Ureter (tissue), 1 donor: ENCODE data around the gene TBKBP1. TPM values are rescaled to one million over a fixed set of nuclear protein-coding genes. Genes with fewer than 3 reads are reported as not detected.
"Not testable (repeated sequence)": the region's sequence is repeated elsewhere in the genome, so short reads cannot be mapped to it uniquely, and the experiment has no call there.

ENCODE experiments used
- DNase-seq: peaks from one replicate; pipeline ENCODE4 v3.0.0-alpha.2; 2020; ENCODE audit warnings: low spot score
- total RNA-seq: library from RNA; stranded (reverse); gene quantifications from one replicate; pipeline ENCODE4 v1.2.4, GENCODE V29; 2023
- donor health status: DM: yes; HTN: yes; CAD: no.

The TBKBP1 gene
- total RNA-seq, 1 donor from 2014 or later: 9.2 TPM

- no peak for DNase-seq
Measured at GRCh38 chr17:47676510-47677165, 17.3 kb upstream of the TBKBP1 start.

- DNase-seq: no peak
Measured at GRCh38 chr17:47678196-47678595, 15.8 kb upstream of the TBKBP1 start.

- no peak for DNase-seq
Measured at GRCh38 chr17:47682138-47682537, 11.8 kb upstream of the TBKBP1 start.

DNA sequence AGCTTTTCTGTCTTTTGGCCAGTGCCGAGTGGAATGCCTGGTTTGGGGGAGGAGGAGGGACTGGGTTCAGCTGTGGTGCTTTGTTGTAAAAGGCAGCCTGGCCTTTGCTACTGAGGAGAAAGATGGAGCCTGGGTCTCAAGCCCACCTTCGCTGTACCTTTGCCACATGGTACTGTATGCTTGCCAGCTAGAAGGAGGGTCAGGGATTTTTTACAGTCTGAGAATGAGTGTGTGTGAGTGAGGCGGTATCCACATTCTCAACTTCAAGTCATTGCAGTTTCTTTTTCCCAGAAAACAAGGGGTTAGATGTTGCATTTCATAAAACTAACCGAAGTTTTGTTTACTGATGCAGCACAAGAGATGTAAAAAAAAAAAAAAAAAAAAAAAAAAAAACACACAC lies 11.2 kb upstream of the TBKBP1 start:
- not testable (repeated sequence) for DNase-seq

- DNase-seq: no peak
Measured at GRCh38 chr17:47684025-47684424, 9.9 kb upstream of the TBKBP1 start.

DNA sequence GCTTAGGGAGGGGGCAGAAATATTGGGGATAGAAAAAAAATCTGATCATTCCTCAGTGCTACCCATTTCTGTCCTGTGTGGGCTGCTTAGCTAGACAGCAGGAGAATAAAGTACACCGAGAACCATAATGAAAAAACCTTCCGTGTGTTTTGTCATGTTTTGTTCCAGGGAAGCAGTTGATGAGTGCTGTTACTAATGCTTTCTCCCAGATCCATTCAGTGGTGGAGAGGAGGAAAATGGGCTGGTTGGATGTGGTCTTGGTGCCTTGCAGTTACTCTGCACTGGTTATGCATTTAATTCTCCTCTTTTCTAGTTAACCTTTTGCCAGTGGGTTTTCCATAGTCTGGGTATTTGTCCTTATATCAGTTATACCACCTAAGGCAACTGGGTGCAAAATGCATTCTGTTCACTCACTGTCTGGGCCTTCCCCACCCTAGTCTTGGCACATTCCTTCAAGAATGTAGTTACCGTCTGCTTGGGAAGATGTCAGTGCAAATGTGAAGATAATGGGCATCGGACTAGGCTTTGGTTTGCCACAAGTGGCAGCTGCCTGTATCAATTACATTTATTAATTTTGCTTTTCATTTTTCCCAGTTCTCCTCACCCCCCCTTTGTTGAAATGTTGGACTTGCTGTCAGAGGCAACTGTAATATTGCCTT lies 9.3 kb upstream of the TBKBP1 start:
- DNase-seq: no peak

DNA sequence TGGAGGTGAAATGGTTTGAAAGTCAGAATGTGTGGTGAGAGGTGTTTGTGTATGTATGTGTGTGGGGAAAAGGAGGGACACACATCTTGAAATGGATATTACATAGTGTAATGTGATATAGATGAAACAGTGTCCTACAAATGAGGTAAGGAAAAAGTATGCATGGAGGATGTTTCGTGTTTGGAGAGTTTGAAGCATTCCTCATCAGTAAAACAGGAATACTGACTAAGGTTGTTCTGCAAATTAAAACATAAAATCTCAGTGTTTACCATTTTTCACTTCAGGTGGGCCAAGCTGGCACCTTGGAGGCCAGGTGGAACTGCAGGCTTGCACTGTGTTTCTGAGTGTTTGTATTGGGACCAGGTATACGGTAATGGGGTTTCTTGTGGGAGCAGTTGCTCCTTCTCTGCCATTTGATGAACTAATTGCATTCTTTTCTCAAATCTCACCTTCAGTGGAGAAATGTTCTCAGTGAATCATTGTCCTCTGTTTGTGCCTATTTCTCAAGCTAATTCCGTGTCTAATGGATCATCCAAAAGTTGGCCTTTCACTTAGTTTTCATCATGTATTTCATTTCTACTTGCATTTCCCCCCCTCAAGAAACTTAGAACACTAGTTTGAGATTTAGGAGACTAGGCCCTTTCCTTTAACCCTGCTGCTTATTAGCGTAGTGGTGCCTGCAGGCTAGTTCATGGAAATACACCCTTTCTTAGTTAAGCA lies 8.2 kb upstream of the TBKBP1 start:
- DNase-seq: no peak

GRCh38 chr17:47686276-47686635 lies 7.7 kb upstream of the TBKBP1 start:
- DNase-seq: no peak

DNA sequence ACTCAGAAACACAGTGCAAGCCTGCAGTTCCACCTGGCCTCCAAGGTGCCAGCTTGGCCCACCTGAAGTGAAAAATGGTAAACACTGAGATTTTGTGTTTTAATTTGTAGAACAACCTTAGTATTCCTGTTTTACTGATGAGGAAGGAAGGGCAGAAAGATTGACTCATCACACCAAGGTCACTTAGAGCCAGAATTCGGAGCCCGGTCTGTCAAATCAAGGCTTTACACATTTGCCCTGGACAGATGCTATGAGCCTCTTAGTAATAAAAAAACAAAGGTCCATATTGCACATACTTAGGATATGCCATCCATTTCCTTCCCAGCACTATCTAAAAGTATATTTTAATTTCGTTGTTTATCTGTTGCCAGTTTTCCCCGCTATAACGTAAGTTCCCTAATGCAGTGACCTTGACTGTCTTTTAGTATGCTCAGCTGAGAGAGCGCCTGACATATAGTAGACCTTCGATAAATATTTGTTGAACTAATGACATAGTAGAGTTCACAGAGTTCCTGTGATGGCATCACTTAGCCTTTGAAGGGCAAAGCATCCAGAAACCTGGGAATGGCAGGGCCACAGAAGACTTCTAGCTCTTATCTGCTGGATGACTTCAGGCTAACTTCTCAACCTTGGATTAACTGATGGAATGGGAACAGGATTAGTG lies 7.2 kb upstream of the TBKBP1 start:
- no peak for DNase-seq

DNA sequence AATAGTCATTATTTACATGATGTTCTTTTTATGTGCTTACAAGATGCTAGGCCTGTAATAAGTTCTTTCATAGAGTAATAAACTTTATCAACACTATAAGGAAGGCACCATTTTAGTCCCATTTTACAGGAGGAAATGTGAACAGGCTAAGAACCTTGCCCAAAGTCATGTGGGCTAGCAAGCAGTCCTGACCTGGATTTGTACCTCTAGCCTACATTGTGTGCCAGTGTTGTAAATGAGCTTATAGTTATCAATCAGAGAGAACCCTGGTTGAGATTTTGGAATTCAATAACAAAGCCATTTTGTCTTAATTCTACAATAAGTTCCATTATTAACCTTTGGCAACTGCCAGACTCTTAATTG lies 6.7 kb upstream of the TBKBP1 start:
- no peak for DNase-seq

- no peak for DNase-seq
Measured at GRCh38 chr17:47687748-47688147, 6.2 kb upstream of the TBKBP1 start.

- no peak for DNase-seq
Measured at GRCh38 chr17:47690121-47690520, 3.8 kb upstream of the TBKBP1 start.

DNA sequence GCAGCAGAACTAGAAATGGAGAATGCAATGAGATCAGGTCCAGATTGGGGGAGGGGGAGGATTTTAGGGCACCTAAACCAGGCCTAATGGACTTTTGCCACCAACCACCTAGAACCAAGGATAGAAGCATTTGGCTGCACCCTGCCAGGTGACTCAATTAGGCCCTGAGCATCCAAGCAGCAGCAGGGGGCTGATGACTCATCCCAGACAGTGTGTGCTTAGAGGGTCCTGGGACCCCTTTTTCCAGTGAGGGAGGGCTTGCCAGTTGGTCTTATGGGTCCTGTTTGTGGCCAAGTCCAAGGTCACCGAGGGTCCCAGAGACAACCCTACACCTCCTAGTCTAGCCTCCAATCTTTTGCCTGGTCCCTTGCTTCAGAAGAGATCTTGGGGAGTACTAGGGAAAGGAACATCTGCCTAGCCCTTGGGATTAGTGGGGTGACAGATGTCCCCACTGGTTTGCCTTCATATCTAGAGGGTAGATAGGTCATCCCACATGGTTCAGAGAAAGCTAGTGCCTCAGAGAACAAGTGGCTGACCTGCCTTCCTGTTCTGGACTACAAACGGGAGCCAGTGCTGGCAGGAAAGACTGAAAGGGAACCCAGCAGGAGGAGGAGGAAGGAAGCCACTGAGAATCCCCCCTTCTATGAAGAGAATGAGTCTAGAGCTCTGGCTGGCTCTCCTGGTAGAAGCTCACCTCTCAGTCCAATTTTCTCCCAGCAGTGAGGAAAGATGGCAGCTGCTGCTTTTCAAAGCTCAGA lies 1.6 kb upstream of the TBKBP1 start:
- no peak for DNase-seq

GRCh38 chr17:47692895-47693730 lies 848 bp upstream of the TBKBP1 start:
- DNase-seq: no peak

DNA sequence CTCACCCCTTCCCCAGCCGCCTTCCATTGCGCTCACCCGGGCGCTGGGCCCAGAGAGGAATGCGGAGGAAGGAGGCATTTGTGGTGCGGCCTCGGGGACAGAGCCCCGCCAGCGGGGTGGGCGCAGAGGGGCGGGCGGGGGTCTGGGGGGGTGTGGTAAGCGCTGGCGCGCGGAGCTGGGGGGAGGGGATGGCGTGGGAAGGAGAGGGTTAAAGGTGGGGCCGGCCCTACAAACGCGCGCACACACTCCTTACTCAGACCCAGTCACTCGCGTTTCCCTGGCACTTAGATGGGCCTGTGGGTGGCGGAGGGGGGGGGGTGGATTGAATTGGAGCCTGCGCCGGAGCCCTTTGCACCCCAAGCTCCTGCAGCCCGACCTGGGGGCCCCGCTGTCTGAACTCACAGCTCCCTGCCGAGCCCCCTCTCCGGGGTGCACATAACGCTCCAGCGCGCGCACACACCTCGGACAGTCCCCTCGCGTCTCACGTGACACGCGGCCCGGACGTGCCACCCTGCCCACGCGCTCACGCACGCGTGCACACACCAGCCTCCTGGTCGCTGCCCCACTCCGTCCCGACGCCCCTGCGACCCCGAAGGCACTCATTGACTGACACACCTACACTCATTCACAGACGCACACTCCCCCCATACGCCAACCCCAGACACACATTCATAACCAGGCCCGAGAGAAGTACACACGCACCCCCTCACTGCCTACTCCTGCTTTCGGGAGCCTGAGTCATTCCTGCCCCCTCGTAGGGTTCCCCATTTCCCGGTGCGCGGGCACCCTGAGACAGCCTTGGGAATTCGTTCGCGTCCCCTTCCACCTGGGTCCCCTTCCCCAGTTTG lies 844 bp downstream of the TBKBP1 start:
- DNase-seq: peak; percentile 71

- DNase-seq: no peak
Measured at GRCh38 chr17:47695429-47696376, 1.7 kb downstream of the TBKBP1 start.

DNA sequence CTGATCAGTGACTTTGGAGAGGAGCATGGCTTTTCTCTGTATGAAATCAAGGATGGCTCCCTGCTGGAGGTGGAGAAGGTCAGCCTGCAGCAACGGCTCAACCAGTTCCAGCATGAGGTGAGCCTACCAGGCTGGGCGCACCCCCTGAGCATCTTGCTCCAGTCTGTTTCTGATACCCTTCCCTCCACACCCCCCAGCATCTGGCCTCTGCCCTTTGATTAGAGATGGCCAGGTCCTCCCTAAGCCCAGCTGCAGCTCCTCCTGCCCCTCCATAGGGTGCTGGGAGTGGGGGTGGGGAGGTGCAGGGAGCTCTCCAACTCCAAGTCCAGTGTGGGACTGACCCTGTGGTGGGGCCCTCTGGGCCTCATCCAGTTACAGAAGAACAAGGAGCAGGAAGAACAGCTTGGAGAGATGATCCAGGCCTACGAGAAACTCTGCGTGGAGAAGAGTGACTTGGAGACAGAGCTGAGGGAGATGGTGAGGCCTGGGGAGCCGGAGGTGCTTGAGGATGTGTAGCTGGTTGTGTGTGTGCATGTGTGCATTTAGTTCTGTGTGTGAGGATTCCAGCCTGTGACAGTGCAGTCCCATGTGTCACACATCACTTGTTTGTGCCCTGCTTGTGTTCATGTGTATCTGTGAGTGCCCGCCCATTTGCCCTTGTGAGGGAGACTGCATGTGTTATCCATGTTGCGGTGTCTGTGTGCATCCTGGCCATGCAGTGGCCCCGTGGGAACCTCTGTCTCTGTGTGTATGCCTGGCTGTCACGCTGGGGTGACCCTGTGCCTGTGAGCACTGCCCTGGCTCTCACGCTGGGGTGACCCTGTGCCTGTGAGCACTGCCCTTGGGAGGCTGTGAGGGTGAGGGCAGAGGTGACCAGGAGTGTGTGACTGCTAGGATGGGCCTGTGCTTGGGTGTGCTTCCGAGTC lies 3.0 kb downstream of the TBKBP1 start:
- DNase-seq: no peak
